Endothelial cell of umbilical vein (primary cell): Measurements from ENCODE around the gene FAHD1. TPM values are rescaled to one million over a fixed set of nuclear protein-coding genes. Genes with fewer than 3 reads are reported as not detected.

ENCODE experiments used
- BruUV-seq: library from RNA; stranded (reverse); fragments of 400-500 nt; replicated peaks from 2 replicates; lab custom pipeline; 2021; lab: Mats Ljungman, UMichigan
- CTCF ChIA-PET: fragments of 300-600, 350-600 bp; sonication (Branson Sonifier 250); formaldehyde crosslinking; loops from one replicate; lab custom pipeline; 2021; ENCODE audit warnings: antibody characterized with exemption, inconsistent platforms; lab: Charles Lee
- POLR2A ChIA-PET: fragments of 300-600, 350-600 bp; sonication (Branson Sonifier 250); formaldehyde crosslinking; loops from one replicate; lab custom pipeline; 2021; ENCODE audit warnings: antibody characterized with exemption, inconsistent platforms; lab: Charles Lee
- DNase-seq: peaks from one replicate; pipeline ENCODE4 v3.0.0-alpha.2; 2011; ENCODE audit warnings: low read depth, low spot score
- FAIRE-seq: peaks from 2 replicates; lab custom pipeline; 2011; peaks lifted over from hg19 to GRCh38; lab: Jason Lieb, UNC
- H2AFZ ChIP-seq: 2 replicates; pipeline ENCODE4 v1.6.0; 2012; ENCODE audit warnings: low read depth, low read length, control low read depth, inconsistent platforms
- H3K27ac ChIP-seq: 2 replicates; pipeline ENCODE4 v1.5.1; 2011; ENCODE audit warnings: low read depth, mild to moderate bottlenecking, control low read depth, low read length, moderate library complexity; ENCODE audit not compliant: insufficient read depth
- H3K27me3 ChIP-seq, 2 experiments: 2 replicates each; pipeline versions ENCODE4 v1.6.0 to v1.6.1; 2011; ENCODE audit warnings: low read length in 2 of 2, mixed read lengths in 1 of 2; ENCODE audit not compliant: control insufficient read depth in 2 of 2, insufficient read depth in 2 of 2
- H3K36me3 ChIP-seq, 2 experiments: 2 replicates in 1 of 2; 3 replicates in 1 of 2; pipeline ENCODE4 v1.5.1; 2011; ENCODE audit warnings: low read length in 2 of 2, mild to moderate bottlenecking in 1 of 2, moderate library complexity in 1 of 2; ENCODE audit not compliant: control insufficient read depth in 2 of 2, insufficient read depth in 2 of 2; ENCODE audit errors: extremely low read depth in 1 of 2
- H3K4me1 ChIP-seq: 3 replicates; pipeline ENCODE4 v1.5.1; 2011; ENCODE audit warnings: mild to moderate bottlenecking, low read length; ENCODE audit not compliant: control insufficient read depth, insufficient read depth; ENCODE audit errors: extremely low read depth
- H3K4me2 ChIP-seq: 2 replicates; pipeline ENCODE4 v1.6.1; 2011; ENCODE audit warnings: low read length, control low read depth, mixed read lengths; ENCODE audit not compliant: insufficient read depth
- H3K4me3 ChIP-seq, 3 experiments: fragments of 200-600 bp in 1 of 3; sonication (generic), shearing (Covaris generic) in 1 of 3; replicated peaks in 1 of 3; 2 replicates each; pipeline ENCODE4 v1.5.1; 2011 to 2016; ENCODE audit warnings: control low read depth in 3 of 3, low read length in 3 of 3, mild to moderate bottlenecking in 2 of 3, inconsistent platforms in 1 of 3, low read depth in 1 of 3, moderate library complexity in 1 of 3; ENCODE audit not compliant: insufficient read depth in 1 of 3
- H3K79me2 ChIP-seq: 2 replicates; pipeline ENCODE4 v1.6.0; 2012; ENCODE audit warnings: low read length, inconsistent platforms; ENCODE audit not compliant: control insufficient read depth, insufficient read depth
- H3K9ac ChIP-seq: replicated peaks from 2 replicates; pipeline ENCODE3; 2011; ENCODE audit warnings: low read length, control low read depth; ENCODE audit not compliant: insufficient read depth; ENCODE audit errors: extremely low read depth
- H3K9me1 ChIP-seq: replicated peaks from 3 replicates; pipeline ENCODE4 v1.6.0; 2011; ENCODE audit warnings: mild to moderate bottlenecking, low read length; ENCODE audit not compliant: control insufficient read depth, insufficient read depth; ENCODE audit errors: extremely low read depth
- H3K9me3 ChIP-seq: replicated peaks from 2 replicates; pipeline ENCODE4 v1.5.1; 2012; ENCODE audit warnings: low read length, inconsistent platforms; ENCODE audit not compliant: control insufficient read depth, insufficient read depth
- H4K20me1 ChIP-seq: replicated peaks from 2 replicates; pipeline ENCODE3; 2011; ENCODE audit warnings: mild to moderate bottlenecking, low read length; ENCODE audit not compliant: control insufficient read depth, insufficient read depth; ENCODE audit errors: extremely low read depth
- CTCF ChIP-seq, 2 donors: IDR thresholded peaks; 1 replicate in 1 of 2; 2 replicates in 1 of 2; pipeline ENCODE4 v1.5.1; 2011; ENCODE audit warnings: low read length in 2 of 2, mild to moderate bottlenecking in 2 of 2, moderate library complexity in 2 of 2, control low read depth in 1 of 2, inconsistent platforms in 1 of 2, low read depth in 1 of 2; ENCODE audit not compliant: insufficient read depth in 1 of 2; ENCODE audit errors: extremely low read depth in 1 of 2
- EZH2 ChIP-seq: IDR thresholded peaks from 2 replicates; pipeline ENCODE4 v1.6.1; 2012; ENCODE audit warnings: borderline replicate concordance, low read depth, mild to moderate bottlenecking, moderate library complexity, low read length, inconsistent platforms; ENCODE audit not compliant: severe bottlenecking
- FOS ChIP-seq: IDR thresholded peaks from 2 replicates; pipeline ENCODE4 v1.6.1; 2011; ENCODE audit warnings: mild to moderate bottlenecking, low read length, moderate library complexity, borderline replicate concordance; ENCODE audit not compliant: insufficient read depth
- GATA2 ChIP-seq: IDR thresholded peaks from 2 replicates; pipeline ENCODE4 v1.7.0; 2011; ENCODE audit warnings: low read depth, mild to moderate bottlenecking, moderate library complexity, mixed read lengths, low read length; ENCODE audit not compliant: insufficient read length, insufficient read depth
- JUN ChIP-seq: IDR thresholded peaks from 2 replicates; pipeline ENCODE4 v1.6.1; 2011; ENCODE audit warnings: borderline replicate concordance, low read depth; ENCODE audit not compliant: insufficient read length, insufficient read depth
- MAX ChIP-seq: IDR thresholded peaks from 2 replicates; pipeline ENCODE4 v1.6.1; 2011; ENCODE audit not compliant: insufficient read depth, insufficient read length
- MYC ChIP-seq: IDR thresholded peaks from one replicate; pipeline ENCODE4 v1.6.1; 2011; ENCODE audit warnings: mild to moderate bottlenecking, low read depth, low read length
- POLR2A ChIP-seq: IDR thresholded peaks from 2 replicates; pipeline ENCODE4 v1.6.1; 2012; ENCODE audit warnings: low read depth, mild to moderate bottlenecking, control low read depth, low read length
- POLR2AphosphoS5 ChIP-seq: IDR thresholded peaks from 2 replicates; pipeline ENCODE4 v1.6.1; 2012; ENCODE audit warnings: low read depth, mild to moderate bottlenecking, control low read depth, low read length, moderate library complexity; ENCODE audit not compliant: insufficient read depth
- dilution Hi-C: fragments of 300-500 bp; cut with MboI; formaldehyde crosslinking; loops from one replicate; pipeline ENCODE4 v1.15.0; 2019; ENCODE audit warnings: low sequenced_read_pairs; ENCODE audit not compliant: extremely low pct_ligation_motif_present
- intact Hi-C: fragments of 100-400 bp; cut with micrococcal nuclease; formaldehyde crosslinking; loops from one replicate; pipeline ENCODE4 v1.10.0; 2022
- polyA plus RNA-seq, 4 experiments: library from polyadenylated mRNA; depleted of rRNA in 3 of 4; stranded (reverse) in 3 of 4; unstranded in 1 of 4; fragments of >200 nt; gene quantifications; 2 replicates each; pipeline versions ENCODE4 v1.2.1 to v1.2.3, GENCODE V29; 2011 to 2012; ENCODE audit warnings: missing spikeins in 1 of 4
- total RNA-seq: library from RNA; stranded (reverse); gene quantifications from 2 replicates; pipeline ENCODE4 v1.2.3, GENCODE V29; 2021

The FAHD1 gene
- total and polyA plus RNA-seq, 2 donors (not counting 3 experiments of a cell fraction or from before 2014, with no cell fraction given): 44.8 to 69.2 TPM

- Histone ChIP-seq H3K27me3 (no peaks in the 10 kb centered on the region), H4K20me1 (no peaks in the 10 kb centered on the region), H3K9me3 (no peaks in the 10 kb centered on the region), H3K4me1 (peaks cover 5% of the 10 kb centered on the region), H2AFZ (no peak overlapping the region), H3K27ac (no peak overlapping the region), H3K79me2 (peaks cover 25% of the 10 kb centered on the region), H3K9me1 (no peaks in the 10 kb centered on the region), H3K9ac (no peak overlapping the region), H3K4me2 (no peak overlapping the region), H3K4me3 (no peak overlapping the region), H3K36me3 (peaks cover 0 to 23% of the 10 kb centered on the region in 2 experiments)
- FAIRE-seq (no peak), DNase-seq (no peak)
- TF ChIP-seq GATA2 (no peak), POLR2A (no peak), MYC (no peak), POLR2AphosphoS5 (no peak), JUN (no peak), MAX (no peak), EZH2 (no peak), CTCF (IDR thresholded peaks at IDR 0.05; ENCODE audit: extremely low read depth in 1 of 2, insufficient read depth in 1 of 2, low read depth in 1 of 2, low read length in 2 of 2) (no peak), FOS (no peak)
- BruUV-seq: no TSS peak
- ChIA-PET CTCF (no interaction called here), POLR2A (no interaction called here)
- dilution Hi-C loops: no loop called here
- intact Hi-C loops: loop anchor here (10.0 kb wide), 1 partner anchor 483 kb away; the partner anchor contains the start of gene UBE2I
Observed at GRCh38 chr16:1787322-1788094, 39.5 kb upstream of the FAHD1 start.
